IMR-90 (cell line): ENCODE results near the gene GALP. TPM values are rescaled to one million over a fixed set of nuclear protein-coding genes. Genes with fewer than 3 reads are reported as not detected.

Experiments
- ATAC-seq: fragments of 200-7000 bp; cut with Tn5 transposase; 2 replicates; pipeline ENCODE4 v1.9.1; 2020; ENCODE audit warnings: low read depth, mild to moderate bottlenecking, moderate library complexity
- BruUV-seq: library from RNA; stranded (reverse); fragments of 400-500 nt; replicated peaks from 2 replicates; lab custom pipeline; 2021; lab: Mats Ljungman, UMichigan
- CTCF ChIA-PET: fragments of 300-600 bp; formaldehyde crosslinking; extraction: SDS; loops from one replicate; lab custom pipeline; 2021; ENCODE audit warnings: antibody characterized with exemption; lab: Yijun Ruan, JAX
- POLR2A ChIA-PET: fragments of 300-600 bp; sonication (Branson Sonifier 250); formaldehyde crosslinking; loops from one replicate; lab custom pipeline; 2022; ENCODE audit warnings: antibody characterized with exemption; ENCODE audit not compliant: unreplicated experiment; lab: Charles Lee
- DNase-seq: peaks from one replicate; pipeline ENCODE4 v3.0.0; 2013
- H2AFZ ChIP-seq: replicated peaks from 2 replicates; pipeline ENCODE3; 2013; ENCODE audit warnings: low read length, mild to moderate bottlenecking; ENCODE audit not compliant: poor library complexity
- H2AK5ac ChIP-seq: 2 replicates; pipeline ENCODE4 v1.6.1; 2013; ENCODE audit warnings: low read depth, low read length, inconsistent platforms
- H2AK9ac ChIP-seq: replicated peaks from 2 replicates; pipeline ENCODE3; 2013; ENCODE audit warnings: mild to moderate bottlenecking, low read depth, low read length, moderate library complexity; ENCODE audit not compliant: poor library complexity
- H2BK120ac ChIP-seq: 2 replicates; pipeline ENCODE4 v1.6.1; 2013; ENCODE audit warnings: low read depth, low read length, inconsistent platforms
- H2BK15ac ChIP-seq: 3 replicates; pipeline ENCODE4 v1.6.1; 2013; ENCODE audit warnings: low read depth, low read length, inconsistent platforms
- H2BK20ac ChIP-seq: 2 replicates; pipeline ENCODE4 v1.6.1; 2013; ENCODE audit warnings: low read depth, mild to moderate bottlenecking, inconsistent platforms, low read length, moderate library complexity
- H2BK5ac ChIP-seq: 2 replicates; pipeline ENCODE4 v1.6.1; 2013; ENCODE audit warnings: mild to moderate bottlenecking, low read depth, low read length, inconsistent platforms; ENCODE audit not compliant: poor library complexity, severe bottlenecking
- H3K14ac ChIP-seq: replicated peaks from 2 replicates; pipeline ENCODE4 v1.6.1; 2013; ENCODE audit warnings: low read depth, low read length, inconsistent platforms
- H3K18ac ChIP-seq: 2 replicates; pipeline ENCODE4 v1.6.1; 2013; ENCODE audit warnings: low read depth, low read length, control low read depth
- H3K23ac ChIP-seq: 2 replicates; pipeline ENCODE4 v1.6.1; 2013; ENCODE audit warnings: low read depth, low read length, inconsistent platforms
- H3K27ac ChIP-seq: 2 replicates; pipeline ENCODE4 v1.5.1; 2013; ENCODE audit warnings: mild to moderate bottlenecking, control low read depth, low read length; ENCODE audit not compliant: insufficient read depth
- H3K27me3 ChIP-seq: 2 replicates; pipeline ENCODE4 v1.6.1; 2013; ENCODE audit warnings: low read length; ENCODE audit not compliant: control insufficient read depth, insufficient read depth
- H3K36me3 ChIP-seq: 2 replicates; pipeline ENCODE4 v1.6.1; 2013; ENCODE audit warnings: low read length, mixed read lengths; ENCODE audit not compliant: control insufficient read depth, insufficient read depth
- H3K4ac ChIP-seq: 2 replicates; pipeline ENCODE4 v1.6.1; 2013; ENCODE audit warnings: low read depth, low read length, inconsistent platforms
- H3K4me1 ChIP-seq: 2 replicates; pipeline ENCODE4 v1.6.1; 2013; ENCODE audit warnings: low read length, mixed read lengths; ENCODE audit not compliant: control insufficient read depth, insufficient read depth
- H3K4me2 ChIP-seq: 2 replicates; pipeline ENCODE4 v1.6.1; 2013; ENCODE audit warnings: low read depth, mild to moderate bottlenecking, control low read depth, low read length, moderate library complexity
- H3K4me3 ChIP-seq: 2 replicates; pipeline ENCODE4 v1.5.1; 2013; ENCODE audit warnings: low read depth, mild to moderate bottlenecking, control low read depth, low read length, moderate library complexity; ENCODE audit not compliant: insufficient read depth
- H3K56ac ChIP-seq: 2 replicates; pipeline ENCODE4 v1.6.1; 2013; ENCODE audit warnings: low read length, inconsistent platforms; ENCODE audit not compliant: insufficient read depth; ENCODE audit errors: extremely low read depth
- H3K79me1 ChIP-seq, 2 experiments: 2 replicates each; pipeline ENCODE4 v1.6.1; 2013; ENCODE audit warnings: low read length in 2 of 2, inconsistent platforms in 1 of 2, low read depth in 1 of 2
- H3K9ac ChIP-seq: 2 replicates; pipeline ENCODE4 v1.6.1; 2013; ENCODE audit warnings: low read depth, low read length, control low read depth
- H3K9me1 ChIP-seq: 2 replicates; pipeline ENCODE4 v1.6.1; 2013; ENCODE audit warnings: low read length, inconsistent platforms; ENCODE audit not compliant: insufficient read depth
- H3K9me3 ChIP-seq: 2 replicates; pipeline ENCODE4 v1.6.1; 2013; ENCODE audit warnings: low read length; ENCODE audit not compliant: control insufficient read depth, insufficient read depth
- H4K20me1 ChIP-seq: 2 replicates; pipeline ENCODE4 v1.6.1; 2013; ENCODE audit warnings: low read length, inconsistent platforms; ENCODE audit not compliant: insufficient read depth
- H4K5ac ChIP-seq: 2 replicates; pipeline ENCODE4 v1.6.1; 2013; ENCODE audit warnings: mild to moderate bottlenecking, low read depth, low read length, control low read depth
- H4K8ac ChIP-seq, 2 experiments: 2 replicates each; pipeline ENCODE4 v1.6.1; 2013; ENCODE audit warnings: low read depth in 2 of 2, low read length in 2 of 2, control low read depth in 1 of 2, inconsistent platforms in 1 of 2
- H4K91ac ChIP-seq: 2 replicates; pipeline ENCODE4 v1.6.1; 2013; ENCODE audit warnings: low read depth, low read length, inconsistent platforms; ENCODE audit not compliant: insufficient read depth
- BHLHE40 ChIP-seq: fragments of 150-350 bp; IDR thresholded peaks from 2 replicates; pipeline ENCODE4 v1.6.1; 2016; ENCODE audit warnings: mild to moderate bottlenecking, low read depth, low read length
- CEBPB ChIP-seq: IDR thresholded peaks from 2 replicates; pipeline ENCODE4 v1.6.1; 2012; ENCODE audit warnings: low read depth, low read length, improper control_type of control experiment
- CHD1 ChIP-seq: IDR thresholded peaks from 2 replicates; pipeline ENCODE4 v1.6.1; 2012; ENCODE audit warnings: low read depth, low read length, improper control_type of control experiment
- ELK1 ChIP-seq: fragments of 150-350 bp; IDR thresholded peaks from 2 replicates; pipeline ENCODE4 v1.6.1; 2016; ENCODE audit warnings: low read depth, mild to moderate bottlenecking, low read length, moderate library complexity, borderline replicate concordance
- MAFK ChIP-seq: IDR thresholded peaks from 2 replicates; pipeline ENCODE4 v1.6.1; 2012; ENCODE audit warnings: low read depth, low read length, improper control_type of control experiment
- MAZ ChIP-seq: IDR thresholded peaks from 2 replicates; pipeline ENCODE4 v1.6.1; 2012; ENCODE audit warnings: low read depth, mild to moderate bottlenecking, low read length, improper control_type of control experiment, moderate library complexity, borderline replicate concordance
- MXI1 ChIP-seq: IDR thresholded peaks from 2 replicates; pipeline ENCODE4 v1.6.1; 2012; ENCODE audit warnings: low read depth, mild to moderate bottlenecking, low read length, moderate library complexity, borderline replicate concordance
- NFE2L2 ChIP-seq: fragments of 150-350 bp; IDR thresholded peaks from 2 replicates; pipeline ENCODE4 v1.6.1; 2016; ENCODE audit warnings: low read depth, mild to moderate bottlenecking, low read length
- RCOR1 ChIP-seq: IDR thresholded peaks from 2 replicates; pipeline ENCODE4 v1.6.1; 2012; ENCODE audit warnings: mild to moderate bottlenecking, low read length, improper control_type of control experiment; ENCODE audit not compliant: insufficient replicate concordance
- RFX5 ChIP-seq: IDR thresholded peaks from 2 replicates; pipeline ENCODE4 v1.8.0; 2012; ENCODE audit warnings: low read depth, mild to moderate bottlenecking, low read length, moderate library complexity
- SMC3 ChIP-seq: fragments of 150-350 bp; IDR thresholded peaks from 2 replicates; pipeline ENCODE4 v1.6.1; 2016; ENCODE audit warnings: low read depth, mild to moderate bottlenecking, antibody characterized with exemption, low read length, moderate library complexity
- WGBS, 2 experiments: methylation state at CpG; one replicate each; pipeline versions ENCODE4 v1.1.5 to v1.1.7; 2013; ENCODE audit warnings: missing lambda C conversion rate in 2 of 2; ENCODE audit not compliant: insufficient read length in 1 of 2; ENCODE audit errors: extremely low coverage in 2 of 2; 5-methylcytosine and 5-hydroxymethylcytosine counted together
- dilution Hi-C: fragments of 300-500 bp; cut with HindIII; formaldehyde crosslinking; loops from one replicate; pipeline ENCODE4 v1.14.3; 2018; ENCODE audit warnings: low sequenced_read_pairs; ENCODE audit not compliant: unreplicated experiment
- in situ Hi-C: fragments of 300-500 bp; cut with MboI; formaldehyde crosslinking; loops from 3 replicates; pipeline ENCODE4 v1.14.3; 2019; ENCODE audit warnings: low sequenced_read_pairs, inconsistent platforms, mixed read lengths
- intact Hi-C: fragments of 100-400 bp; cut with micrococcal nuclease; formaldehyde crosslinking; loops from 2 replicates; pipeline ENCODE4 v1.10.0; 2022
- polyA plus RNA-seq, 3 experiments: library from polyadenylated mRNA; depleted of rRNA; stranded (reverse); fragments of >200 nt; gene quantifications; 2 replicates each; pipeline ENCODE4 v1.2.3, GENCODE V29; 2012; ENCODE audit warnings: low replicate concordance in 1 of 3
- total RNA-seq: library from RNA; depleted of rRNA; stranded (reverse); fragments of >200 nt; gene quantifications from 2 replicates; pipeline ENCODE4 v1.2.3, GENCODE V29; 2012
- TF ChIP-seq, protein P1 (sequence below): fragments of 150-350 bp; IDR thresholded peaks from 2 replicates; pipeline ENCODE4 v1.6.1; 2017; ENCODE audit warnings: mild to moderate bottlenecking, antibody characterized with exemption, low read length, low read depth
- TF ChIP-seq, protein P2 (sequence below): conservative IDR thresholded peaks from 2 replicates; pipeline ENCODE4 v1.5.1; 2012; ENCODE audit warnings: mild to moderate bottlenecking, low read depth, low read length, improper control_type of control experiment

GALP gene
- total and polyA plus RNA-seq, 2 of the 4 experiments (the other 2 are of a cell fraction), result not detected

DNA sequence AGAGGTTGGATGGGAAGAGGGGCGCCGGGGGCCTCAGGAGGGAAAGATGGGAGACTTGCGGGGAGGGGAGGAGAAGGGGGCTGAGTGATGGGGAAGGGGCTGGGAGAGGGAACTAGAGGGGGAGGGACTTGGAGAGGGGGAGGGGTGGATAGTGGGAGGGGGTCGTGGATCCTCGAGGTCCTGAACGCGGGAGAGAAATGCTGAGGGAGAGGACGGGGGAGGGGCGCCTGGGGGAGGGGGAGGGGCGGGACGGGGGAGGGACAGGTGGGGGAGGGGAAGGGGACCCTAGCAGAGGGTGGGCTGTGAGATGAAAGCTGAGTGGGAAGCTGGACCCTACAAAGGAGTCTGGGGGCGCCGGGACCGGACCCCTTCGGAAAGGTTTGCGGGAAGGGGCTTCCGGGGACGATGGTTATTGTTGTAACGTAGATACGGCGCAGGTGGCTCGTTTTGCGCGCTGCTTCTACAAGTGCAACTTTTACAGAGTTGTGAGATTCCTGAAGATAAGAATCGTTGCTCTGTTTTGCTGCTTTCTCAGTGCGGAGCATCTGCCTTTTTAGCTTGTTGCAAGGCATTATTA is 34.3 kb upstream of the GALP start:
- no peak overlapping the region for H3K18ac ChIP-seq
- no peaks in the 10 kb centered on the region for H3K9me3 ChIP-seq
- H2BK15ac ChIP-seq, result no peak overlapping the region
- peak overlapping the region; percentile 47 to 72; a peak in 2 of 4 replicates for H4K8ac ChIP-seq
- H4K91ac ChIP-seq, result peak overlapping the region; percentile 1; the same call in 1 of the 2 replicates
- peak overlapping the region; percentile 94 for H2AK9ac ChIP-seq
- peaks cover 18 to 40% of the 10 kb centered on the region in 2 experiments for H3K79me1 ChIP-seq
- H3K4me2 ChIP-seq, result peak overlapping the region; percentile 93
- H3K4me1 ChIP-seq, result no peaks in the 10 kb centered on the region; the same call in 1 of the 2 replicates
- intact Hi-C loops, result loop anchor here (2.0 kb wide), 2 partner anchors 21 to 61 kb away; partner anchors contain the start of gene ZNF787
- in situ Hi-C loops, result loop anchor here (25.0 kb wide), 2 partner anchors 454 to 1679 kb away; partner anchors contain the start of genes CDC42EP5, EPN1 and LENG9
- H2BK120ac ChIP-seq, result no peak overlapping the region
- peak overlapping the region; percentile 38 for H3K4me3 ChIP-seq
- H2BK5ac ChIP-seq, result peak overlapping the region; percentile 11
- no peak overlapping the region; the same call in 1 of the 2 replicates for H2BK20ac ChIP-seq
- WGBS, 2 experiments, result 0% methylated on average over 12 of the region's 26 CpGs; no CpG with 5 or more reads in 1 of the 2 experiments
- DNase-seq, result no peak
- dilution Hi-C loops, result no loop called here
- no peak for ATAC-seq
- peak overlapping the region; percentile 71; the same call in 1 of the 2 replicates for H3K23ac ChIP-seq
- peak overlapping the region; percentile 72 for H2AK5ac ChIP-seq
- H3K27me3 ChIP-seq, result no peaks in the 10 kb centered on the region
- H4K5ac ChIP-seq, result peak overlapping the region; percentile 8; the same call in 1 of the 2 replicates
- peaks cover 22% of the 10 kb centered on the region for H3K9me1 ChIP-seq
- CTCF ChIA-PET, result interaction anchor here (0.7 kb wide), 1 partner anchor 173 kb away, joined by 3 read pairs; the partner anchor contains the start of gene ZSCAN5A
- POLR2A ChIA-PET, result no interaction called here
- peaks cover 6% of the 10 kb centered on the region for H3K36me3 ChIP-seq
- peak overlapping the region; percentile 82 for H3K14ac ChIP-seq
- BruUV-seq, result no TSS peak
- peak overlapping the region; percentile 50 for H3K27ac ChIP-seq
- TF ChIP-seq, protein P1, sequence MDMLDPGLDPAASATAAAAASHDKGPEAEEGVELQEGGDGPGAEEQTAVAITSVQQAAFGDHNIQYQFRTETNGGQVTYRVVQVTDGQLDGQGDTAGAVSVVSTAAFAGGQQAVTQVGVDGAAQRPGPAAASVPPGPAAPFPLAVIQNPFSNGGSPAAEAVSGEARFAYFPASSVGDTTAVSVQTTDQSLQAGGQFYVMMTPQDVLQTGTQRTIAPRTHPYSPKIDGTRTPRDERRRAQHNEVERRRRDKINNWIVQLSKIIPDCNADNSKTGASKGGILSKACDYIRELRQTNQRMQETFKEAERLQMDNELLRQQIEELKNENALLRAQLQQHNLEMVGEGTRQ, result no peak
- TF ChIP-seq ELK1, result no peak
- no peak for TF ChIP-seq MXI1
- TF ChIP-seq MAFK, result no peak
- no peak for TF ChIP-seq CEBPB
- TF ChIP-seq BHLHE40, result no peak
- TF ChIP-seq, protein P2, sequence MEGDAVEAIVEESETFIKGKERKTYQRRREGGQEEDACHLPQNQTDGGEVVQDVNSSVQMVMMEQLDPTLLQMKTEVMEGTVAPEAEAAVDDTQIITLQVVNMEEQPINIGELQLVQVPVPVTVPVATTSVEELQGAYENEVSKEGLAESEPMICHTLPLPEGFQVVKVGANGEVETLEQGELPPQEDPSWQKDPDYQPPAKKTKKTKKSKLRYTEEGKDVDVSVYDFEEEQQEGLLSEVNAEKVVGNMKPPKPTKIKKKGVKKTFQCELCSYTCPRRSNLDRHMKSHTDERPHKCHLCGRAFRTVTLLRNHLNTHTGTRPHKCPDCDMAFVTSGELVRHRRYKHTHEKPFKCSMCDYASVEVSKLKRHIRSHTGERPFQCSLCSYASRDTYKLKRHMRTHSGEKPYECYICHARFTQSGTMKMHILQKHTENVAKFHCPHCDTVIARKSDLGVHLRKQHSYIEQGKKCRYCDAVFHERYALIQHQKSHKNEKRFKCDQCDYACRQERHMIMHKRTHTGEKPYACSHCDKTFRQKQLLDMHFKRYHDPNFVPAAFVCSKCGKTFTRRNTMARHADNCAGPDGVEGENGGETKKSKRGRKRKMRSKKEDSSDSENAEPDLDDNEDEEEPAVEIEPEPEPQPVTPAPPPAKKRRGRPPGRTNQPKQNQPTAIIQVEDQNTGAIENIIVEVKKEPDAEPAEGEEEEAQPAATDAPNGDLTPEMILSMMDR, result no peak
- TF ChIP-seq CHD1, result no peak
- TF ChIP-seq RCOR1, result no peak
- TF ChIP-seq SMC3, result no peak
- no peak for TF ChIP-seq MAZ
- no peak for TF ChIP-seq RFX5
- no peak for TF ChIP-seq NFE2L2
- H3K56ac ChIP-seq, result peak overlapping the region; percentile 40; the same call in 1 of the 2 replicates
- H4K20me1 ChIP-seq, result peaks cover 3% of the 10 kb centered on the region; the same call in 1 of the 2 replicates
- H3K9ac ChIP-seq, result peak overlapping the region; percentile 72
- H2AFZ ChIP-seq, result peak overlapping the region; percentile 95
- peak overlapping the region; percentile 67 for H3K4ac ChIP-seq
